Measurements from ENCODE around the gene KDM4B. TPM values are rescaled to one million over a fixed set of nuclear protein-coding genes. Genes with fewer than 3 reads are reported as not detected.

Gene KDM4B
- total and polyA plus RNA-seq, 10 of the 15 experiments (the other 5 are each of a cell fraction or from before 2014, with no cell fraction given), result 0.47 to 49.6 (median 16.2) TPM

DNA sequence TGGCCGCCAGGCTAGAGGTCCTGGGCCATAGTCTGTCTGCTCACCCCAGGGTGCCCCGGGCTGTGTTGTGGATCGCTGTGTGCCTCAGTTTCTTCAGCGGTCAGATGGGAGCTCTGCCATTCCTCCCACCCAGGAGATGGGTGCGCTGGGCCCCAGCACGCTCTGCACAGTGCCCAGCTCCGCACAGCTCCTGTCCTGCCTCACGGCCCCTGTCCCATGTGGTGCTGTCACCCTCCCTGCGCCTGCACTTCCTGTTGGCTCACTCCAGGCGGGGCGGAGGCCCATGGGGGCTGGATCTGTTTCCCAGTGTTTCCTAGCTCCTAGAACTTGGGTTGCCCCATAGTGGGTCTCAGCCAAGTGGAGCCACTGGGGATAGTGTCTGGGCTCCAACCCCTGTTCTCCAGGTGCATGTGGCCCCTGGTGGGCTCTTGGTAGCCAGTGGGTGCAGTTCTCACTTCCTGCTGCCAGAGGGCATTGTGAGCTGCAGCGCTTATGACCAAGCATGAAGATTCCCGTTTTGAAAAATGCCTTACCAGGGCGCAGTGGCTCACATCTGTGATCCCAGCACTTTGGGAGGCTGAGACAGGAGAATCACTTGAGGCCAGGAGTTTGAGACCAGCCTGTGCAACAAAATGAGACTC lies 69.8 kb downstream of the KDM4B start:
- DNase-seq (ENCODE audit: low read depth, low spot score), result no peak
- no peak overlapping the region for H3K4me3 ChIP-seq
- SMC1A ChIA-PET (ENCODE audit: uncharacterized antibody, unreplicated experiment), result interaction anchor here (1.0 kb wide), 1 partner anchor 309 kb away, joined by 3 read pairs; no protein-coding TSS in a partner anchor
- no peaks in the 10 kb centered on the region for H3K79me2 ChIP-seq (ENCODE audit: control insufficient read depth, insufficient read depth, low read length)
- WGBS (ENCODE audit: insufficient coverage, insufficient replicate concordance, low lambda C conversion rate, missing lambda C conversion rate), result 58% methylated on average over 14 of the region's 14 CpGs
- no peaks in the 10 kb centered on the region; the same call in 1 of the 2 replicates for H4K20me1 ChIP-seq (ENCODE audit: control insufficient read depth, insufficient read depth)
- CTCF ChIA-PET, result interaction anchor here (0.5 to 1.0 kb wide), 3 partner anchors 215 to 651 kb away, joined by 3 to 4 read pairs (median 3); partner anchors contain the start of gene RPL36
- POLR2A ChIA-PET, result no interaction called here
- BruUV-seq (replicated peaks), result no TSS peak
- no peak for FAIRE-seq
- H3K36me3 ChIP-seq (ENCODE audit: control insufficient read depth in 2 of 2, insufficient read depth in 2 of 2, low read length in 1 of 2), result peaks cover 27 to 28% of the 10 kb centered on the region in 2 experiments
- TF ChIP-seq CEBPB (IDR thresholded peaks at IDR 0.05; ENCODE audit: borderline replicate concordance in 1 of 2, low read depth in 2 of 2, low read length in 2 of 2) (no peak), CHD4 (IDR thresholded peaks at IDR 0.05) (no peak), RAD21 (IDR thresholded peaks at IDR 0.05; ENCODE audit: insufficient read depth, low read depth, low read length) (peak; percentile 22; the same call in 1 of the 2 replicates), ETV6 (conservative IDR thresholded peaks at IDR 0.05 in 1 of 2, IDR thresholded peaks at IDR 0.05 in 1 of 2; ENCODE audit: borderline replicate concordance in 1 of 2, low read depth in 1 of 2) (no peak), SIN3A (IDR thresholded peaks at IDR 0.05; ENCODE audit: low read depth, low read length) (no peak), ZSCAN29 (IDR thresholded peaks at IDR 0.05) (no peak), ZNF384 (IDR thresholded peaks at IDR 0.05; ENCODE audit: borderline replicate concordance, low read depth, low read length) (no peak), CBX3 (IDR thresholded peaks at IDR 0.05; ENCODE audit: borderline replicate concordance, low read depth) (no peak), PAX8 (IDR thresholded peaks at IDR 0.05) (no peak), NRF1 (conservative IDR thresholded peaks at IDR 0.05; ENCODE audit: low read depth, low read length) (no peak), ZNF274 (IDR thresholded peaks at IDR 0.05; ENCODE audit: insufficient read depth, insufficient read length) (no peak), PKNOX1 (IDR thresholded peaks at IDR 0.05) (no peak), CTCF (IDR thresholded peaks at IDR 0.05 in 2 of 3, conservative IDR thresholded peaks at IDR 0.05 in 1 of 3; ENCODE audit: control insufficient read depth in 2 of 3, extremely low read depth in 1 of 3, insufficient read depth in 1 of 3, low read depth in 3 of 3, low read length in 3 of 3) (peak; percentile 44 to 56 (median 47)), ZZZ3 (IDR thresholded peaks at IDR 0.05; ENCODE audit: control insufficient read depth, insufficient read length, low read depth) (no peak)
- TF ChIP-seq, protein P1, sequence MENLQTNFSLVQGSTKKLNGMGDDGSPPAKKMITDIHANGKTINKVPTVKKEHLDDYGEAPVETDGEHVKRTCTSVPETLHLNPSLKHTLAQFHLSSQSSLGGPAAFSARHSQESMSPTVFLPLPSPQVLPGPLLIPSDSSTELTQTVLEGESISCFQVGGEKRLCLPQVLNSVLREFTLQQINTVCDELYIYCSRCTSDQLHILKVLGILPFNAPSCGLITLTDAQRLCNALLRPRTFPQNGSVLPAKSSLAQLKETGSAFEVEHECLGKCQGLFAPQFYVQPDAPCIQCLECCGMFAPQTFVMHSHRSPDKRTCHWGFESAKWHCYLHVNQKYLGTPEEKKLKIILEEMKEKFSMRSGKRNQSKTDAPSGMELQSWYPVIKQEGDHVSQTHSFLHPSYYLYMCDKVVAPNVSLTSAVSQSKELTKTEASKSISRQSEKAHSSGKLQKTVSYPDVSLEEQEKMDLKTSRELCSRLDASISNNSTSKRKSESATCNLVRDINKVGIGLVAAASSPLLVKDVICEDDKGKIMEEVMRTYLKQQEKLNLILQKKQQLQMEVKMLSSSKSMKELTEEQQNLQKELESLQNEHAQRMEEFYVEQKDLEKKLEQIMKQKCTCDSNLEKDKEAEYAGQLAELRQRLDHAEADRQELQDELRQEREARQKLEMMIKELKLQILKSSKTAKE (IDR thresholded peaks at IDR 0.05; ENCODE audit: low read depth, poor library complexity, severe bottlenecking), result no peak
- no peaks in the 10 kb centered on the region for H3K27me3 ChIP-seq (replicated peaks in 1 of 2; ENCODE audit: control insufficient read depth in 2 of 2, insufficient read depth in 2 of 2, low read length in 1 of 2)
- no peak overlapping the region for H3K9ac ChIP-seq (ENCODE audit: control insufficient read depth, insufficient read depth, low read length)
- H3K4me2 ChIP-seq (ENCODE audit: control insufficient read depth, insufficient read depth), result no peak overlapping the region
- peak; percentile 55; the same call in 2 of the 3 replicates for ATAC-seq
- no peak overlapping the region for H3K27ac ChIP-seq (ENCODE audit: control insufficient read depth, insufficient read depth)
- intact Hi-C loops (cut with micrococcal nuclease; ENCODE audit: unreplicated experiment), result no loop called here
- H2AFZ ChIP-seq (ENCODE audit: control insufficient read depth, low read depth, low read length), result no peak overlapping the region
- H3K4me1 ChIP-seq (ENCODE audit: control insufficient read depth, insufficient read depth, low read length), result no peaks in the 10 kb centered on the region
- RAD21 ChIA-PET (ENCODE audit: unreplicated experiment), result interaction anchor here (0.6 kb wide), 1 partner anchor 359 kb away, joined by 3 read pairs; no protein-coding TSS in a partner anchor
- H3K9me3 ChIP-seq (replicated peaks; ENCODE audit: control insufficient read depth, insufficient read depth, low read length), result no peaks in the 10 kb centered on the region
- in situ Hi-C loops (cut with MboI), result no loop called here

Data from GM12878 (cell line).